Thyroid gland (tissue), 4 donors: ENCODE measurements around the gene TSKU. TPM values are rescaled to one million over a fixed set of nuclear protein-coding genes. Genes with fewer than 3 reads are reported as not detected.

Source experiments
- DNase-seq, 2 donors: peaks; one replicate each; pipeline ENCODE4 v3.0.0-alpha.2; 2019
- H3K27ac ChIP-seq, 3 donors: fragments of 200-600 bp; sonication (generic); 1 replicate in 2 of 3; 2 replicates in 1 of 3; pipeline ENCODE4 v1.5.1; 2016 to 2019; ENCODE audit warnings: mild to moderate bottlenecking in 1 of 3, moderate library complexity in 1 of 3
- H3K27me3 ChIP-seq: fragments of 200-600 bp; sonication (generic); one replicate; pipeline ENCODE4 v1.5.1; 2019
- H3K36me3 ChIP-seq, 2 donors: fragments of 200-600 bp; sonication (generic); one replicate each; pipeline ENCODE4 v1.5.1; 2016 to 2019
- H3K4me1 ChIP-seq, 2 donors: fragments of 200-600 bp; sonication (generic); one replicate each; pipeline ENCODE4 v1.5.1; 2017 to 2019
- H3K4me3 ChIP-seq, 3 donors: fragments of 200-600 bp; sonication (generic); replicated peaks in 1 of 3; 1 replicate in 2 of 3; 2 replicates in 1 of 3; pipeline ENCODE4 v1.5.1; 2016; ENCODE audit warnings: mild to moderate bottlenecking in 1 of 3
- H3K9me3 ChIP-seq: fragments of 200-600 bp; sonication (generic); one replicate; pipeline ENCODE4 v1.5.1; 2017
- CTCF ChIP-seq, 6 experiments: fragments of 200-600 bp in 3 of 6; fragments of 450-650 bp in 3 of 6; sonication (generic) in 3 of 6; IDR thresholded peaks; one replicate each; pipeline ENCODE4 v1.5.1; 2016 to 2019; ENCODE audit warnings: antibody characterized with exemption in 6 of 6, mild to moderate bottlenecking in 2 of 6, inconsistent platforms in 1 of 6, moderate library complexity in 1 of 6
- POLR2A ChIP-seq, 2 donors: fragments of 450-650 bp; IDR thresholded peaks; one replicate each; pipeline ENCODE4 v1.6.1; 2017; ENCODE audit warnings: antibody characterized with exemption in 2 of 2, mild to moderate bottlenecking in 2 of 2, moderate library complexity in 1 of 2
- WGBS, 2 donors: methylation state at CpG; one replicate each; pipeline ENCODE4 v1.1.5; 2017; 5-methylcytosine and 5-hydroxymethylcytosine counted together
- intact Hi-C: fragments of 100-400 bp; cut with DNase I; formaldehyde crosslinking; loops from one replicate; pipeline ENCODE4 v1.15.1; 2023
- total RNA-seq, 4 donors: library from RNA; depleted of rRNA; stranded (reverse); fragments of >200 nt; gene quantifications; one replicate each; pipeline ENCODE4 v1.2.3, GENCODE V29; 2016

Gene TSKU
- total RNA-seq, 4 donors from 2014 or later, result 95.6 to 152 (median 99.2) TPM

- no peaks in the 10 kb centered on the region for H3K27me3 ChIP-seq
- no peaks in the 10 kb centered on the region for H3K9me3 ChIP-seq
- intact Hi-C loops, result no loop called here
- no peaks in the 10 kb centered on the region for H3K36me3 ChIP-seq
- 89 to 90% methylated on average over 10 of the region's 10 CpGs for WGBS, 2 donors
- no peak for TF ChIP-seq CTCF (IDR thresholded peaks at IDR 0.05)
- TF ChIP-seq POLR2A (IDR thresholded peaks at IDR 0.05), result no peak
- H3K4me3 ChIP-seq, result no peak overlapping the region
- H3K27ac ChIP-seq, result no peak overlapping the region
- H3K4me1 ChIP-seq, result no peaks in the 10 kb centered on the region
- DNase-seq, result no peak
Observed at GRCh38 chr11:76844511-76844910, 61.4 kb downstream of the TSKU start.

GRCh38 chr11:76845069-76845468, 61.9 kb downstream of the TSKU start:
- H3K27me3 ChIP-seq, result no peaks in the 10 kb centered on the region
- H3K36me3 ChIP-seq, result no peaks in the 10 kb centered on the region
- intact Hi-C loops, result no loop called here
- H3K4me3 ChIP-seq, result no peak overlapping the region
- DNase-seq, result no peak
- H3K4me1 ChIP-seq, result no peaks in the 10 kb centered on the region
- no peak for TF ChIP-seq POLR2A (IDR thresholded peaks at IDR 0.05)
- TF ChIP-seq CTCF (IDR thresholded peaks at IDR 0.05), result no peak
- H3K9me3 ChIP-seq, result no peaks in the 10 kb centered on the region
- 94 to 95% methylated on average over 3 of the region's 3 CpGs for WGBS, 2 donors
- no peak overlapping the region for H3K27ac ChIP-seq

- no peak overlapping the region for H3K27ac ChIP-seq
- H3K27me3 ChIP-seq, result no peaks in the 10 kb centered on the region
- 93 to 94% methylated on average over 3 of the region's 3 CpGs for WGBS, 2 donors
- DNase-seq, result no peak
- no peaks in the 10 kb centered on the region for H3K9me3 ChIP-seq
- H3K36me3 ChIP-seq, result no peaks in the 10 kb centered on the region
- TF ChIP-seq POLR2A (IDR thresholded peaks at IDR 0.05) (no peak), CTCF (IDR thresholded peaks at IDR 0.05) (no peak)
- no peak overlapping the region for H3K4me3 ChIP-seq
- no peaks in the 10 kb centered on the region for H3K4me1 ChIP-seq
- intact Hi-C loops, result no loop called here
Observed at GRCh38 chr11:76846441-76846840, 63.3 kb downstream of the TSKU start.

Other genes with a start within 250 kb of the TSKU start
- gene LRRC32, start 112.6 kb upstream of the TSKU start, total RNA-seq, result 10 to 100 TPM; 15.6 to 42.5 (median 17.9) TPM
- 10 to 100 TPM; 11.5 to 29.3 (median 17.9) TPM for gene ACER3, start 77.6 kb downstream of the TSKU start, total RNA-seq